ENCODE results near the gene THRB. TPM values are rescaled to one million over a fixed set of nuclear protein-coding genes. Genes with fewer than 3 reads are reported as not detected.
A peak's percentile ranks its signal among the peaks of the same experiment; 100 is the strongest.

The THRB gene
- total RNA-seq, 4 donors from 2014 or later, result 3.7 to 11.3 (median 6.1) TPM

- intact Hi-C loops (cut with DNase I), result no loop called here
- DNase-seq, result no peak
- Histone ChIP-seq H3K27ac (no peak overlapping the region), H3K36me3 (no peaks in the 10 kb centered on the region), H3K27me3 (peaks cover 0 to 5% (median 0%) of the 10 kb centered on the region in 4 donors), H3K4me3 (no peak overlapping the region), H3K9me3 (no peaks in the 10 kb centered on the region), H3K4me1 (peaks cover 0 to 36% (median 11%) of the 10 kb centered on the region in 3 donors)
- 24 to 27% methylated on average over 1 of the region's 1 CpG for WGBS, 2 donors
- no peak for TF ChIP-seq POLR2A (IDR thresholded peaks at IDR 0.05)
- TF ChIP-seq CTCF (IDR thresholded peaks at IDR 0.05), result no peak
Measured at GRCh38 chr3:24374801-24375200, 119.8 kb downstream of the THRB start.

GRCh38 chr3:24373198-24373959, 121.3 kb downstream of the THRB start:
- peaks cover 0 to 28% (median 7%) of the 10 kb centered on the region in 3 donors for H3K4me1 ChIP-seq
- H3K36me3 ChIP-seq, result no peaks in the 10 kb centered on the region
- no peaks in the 10 kb centered on the region for H3K9me3 ChIP-seq
- no peak for DNase-seq
- WGBS, 2 donors, result 80 to 83% methylated on average over 9 of the region's 9 CpGs
- TF ChIP-seq POLR2A (IDR thresholded peaks at IDR 0.05) (no peak), CTCF (IDR thresholded peaks at IDR 0.05) (no peak)
- intact Hi-C loops (cut with DNase I), result no loop called here
- H3K27me3 ChIP-seq, result peaks cover 0 to 5% (median 0%) of the 10 kb centered on the region in 4 donors
- peak overlapping the region in 1 of 4 donors; percentile 19 for H3K27ac ChIP-seq
- no peak overlapping the region for H3K4me3 ChIP-seq

- intact Hi-C loops (cut with DNase I), result no loop called here
- no peak overlapping the region for H3K4me3 ChIP-seq
- H3K27me3 ChIP-seq, result peaks cover 0 to 5% (median 0%) of the 10 kb centered on the region in 4 donors
- TF ChIP-seq POLR2A (IDR thresholded peaks at IDR 0.05) (no peak), CTCF (IDR thresholded peaks at IDR 0.05) (no peak)
- no peaks in the 10 kb centered on the region for H3K9me3 ChIP-seq
- WGBS, 2 donors, result 80 to 84% methylated on average over 3 of the region's 3 CpGs
- no peak for DNase-seq
- peaks cover 0 to 27% (median 7%) of the 10 kb centered on the region in 3 donors for H3K4me1 ChIP-seq
- H3K36me3 ChIP-seq, result no peaks in the 10 kb centered on the region
- H3K27ac ChIP-seq, result peak overlapping the region in 1 of 4 donors; percentile 19
Measured at GRCh38 chr3:24372559-24373197, 122.0 kb downstream of the THRB start.

GRCh38 chr3:24370352-24371090, 124.1 kb downstream of the THRB start:
- Histone ChIP-seq H3K36me3 (no peaks in the 10 kb centered on the region), H3K27ac (no peak overlapping the region), H3K4me3 (no peak overlapping the region), H3K4me1 (peaks cover 0 to 21% (median 2%) of the 10 kb centered on the region in 3 donors), H3K27me3 (peaks cover 0 to 19% (median 0%) of the 10 kb centered on the region in 4 donors), H3K9me3 (no peaks in the 10 kb centered on the region)
- intact Hi-C loops (cut with DNase I), result no loop called here
- WGBS, 2 donors, result 63 to 67% methylated on average over 3 to 4 of the region's 4 CpGs
- no peak for DNase-seq
- TF ChIP-seq CTCF (IDR thresholded peaks at IDR 0.05), result no peak
- TF ChIP-seq POLR2A (IDR thresholded peaks at IDR 0.05), result no peak

Measured in esophagus squamous epithelium (tissue), 5 donors.